Measurements from ENCODE around the gene GOLGA7B. TPM values are rescaled to one million over a fixed set of nuclear protein-coding genes. Genes with fewer than 3 reads are reported as not detected.

Gene GOLGA7B
- total and polyA plus RNA-seq, 2 of the 4 experiments (the other 2 are of a cell fraction) = not detected

DNA sequence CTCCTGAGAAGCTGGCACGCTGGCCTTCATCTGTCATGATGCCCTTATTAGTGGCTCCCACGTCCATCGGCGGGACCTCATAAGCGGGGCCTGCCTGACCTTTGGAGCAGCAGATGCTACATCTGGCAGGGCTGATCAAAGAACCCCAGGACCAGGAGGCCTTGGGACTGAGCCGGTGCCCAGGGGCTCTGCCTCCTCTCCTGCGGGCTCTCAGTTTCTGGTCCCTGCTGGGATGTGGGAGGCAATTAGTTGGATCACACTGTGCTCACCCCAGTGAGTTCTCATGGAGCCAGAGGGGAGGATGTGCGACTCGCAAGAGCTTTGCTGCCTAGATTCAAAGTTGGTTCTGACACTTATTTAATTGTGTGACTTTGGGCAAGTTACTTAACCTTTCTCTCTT is 49.2 kb upstream of the GOLGA7B start:
- BruUV-seq (replicated peaks) = no TSS peak
- 71% methylated on average over 1 of the region's 9 CpGs; no CpG with 5 or more reads in 1 of the 2 experiments for WGBS, 2 experiments (ENCODE audit: extremely low coverage in 2 of 2, insufficient read length in 1 of 2)

More for the DNA sequence above, 49.2 kb upstream of the GOLGA7B start:
- Histone ChIP-seq H2BK120ac (ENCODE audit: low read depth, low read length) (no peak overlapping the region), H4K8ac (ENCODE audit: low read depth in 2 of 2, low read length in 2 of 2) (no peak overlapping the region), H3K4ac (ENCODE audit: low read depth, low read length) (no peak overlapping the region), H4K20me1 (ENCODE audit: insufficient read depth, low read length) (no peaks in the 10 kb centered on the region), H3K4me3 (ENCODE audit: insufficient read depth, low read depth, low read length) (no peak overlapping the region), H3K23ac (ENCODE audit: low read depth, low read length) (no peak overlapping the region), H3K4me1 (ENCODE audit: control insufficient read depth, insufficient read depth, low read length) (no peaks in the 10 kb centered on the region), H4K91ac (ENCODE audit: insufficient read depth, low read depth, low read length) (no peak overlapping the region), H3K9ac (ENCODE audit: low read depth, low read length) (no peak overlapping the region), H2AK5ac (ENCODE audit: low read depth, low read length) (no peak overlapping the region), H3K9me3 (ENCODE audit: control insufficient read depth, insufficient read depth, low read length) (peaks cover 3% of the 10 kb centered on the region; the same call in 1 of the 2 replicates), H2BK20ac (ENCODE audit: low read depth, low read length) (no peak overlapping the region), H4K5ac (ENCODE audit: low read depth, low read length) (no peak overlapping the region), H2BK5ac (ENCODE audit: low read depth, low read length, poor library complexity, severe bottlenecking) (no peak overlapping the region), H3K27me3 (ENCODE audit: control insufficient read depth, insufficient read depth, low read length) (peaks cover 24% of the 10 kb centered on the region), H3K56ac (ENCODE audit: extremely low read depth, insufficient read depth, low read length) (no peak overlapping the region), H3K4me2 (ENCODE audit: low read depth, low read length) (no peak overlapping the region), H3K27ac (ENCODE audit: insufficient read depth, low read length) (no peak overlapping the region), H2AFZ (replicated peaks; ENCODE audit: low read length, poor library complexity) (no peak overlapping the region), H2AK9ac (replicated peaks; ENCODE audit: low read depth, low read length, poor library complexity) (no peak overlapping the region), H3K9me1 (ENCODE audit: insufficient read depth, low read length) (no peaks in the 10 kb centered on the region), H3K36me3 (ENCODE audit: control insufficient read depth, insufficient read depth, low read length) (no peaks in the 10 kb centered on the region), H3K79me1 (ENCODE audit: low read depth in 1 of 2, low read length in 2 of 2) (no peaks in the 10 kb centered on the region), H3K18ac (ENCODE audit: low read depth, low read length) (no peak overlapping the region), H2BK15ac (ENCODE audit: low read depth, low read length) (no peak overlapping the region), H3K14ac (replicated peaks; ENCODE audit: low read depth, low read length) (no peak overlapping the region)
- no peak for DNase-seq
- CTCF ChIA-PET = no interaction called here
- TF ChIP-seq POLR2A (IDR thresholded peaks at IDR 0.05; ENCODE audit: low read depth, low read length) (no peak), RFX5 (IDR thresholded peaks at IDR 0.05; ENCODE audit: low read depth, low read length) (no peak), SMC3 (IDR thresholded peaks at IDR 0.05; ENCODE audit: low read depth, low read length) (no peak), MXI1 (IDR thresholded peaks at IDR 0.05; ENCODE audit: borderline replicate concordance, low read depth, low read length) (no peak), FOS (IDR thresholded peaks at IDR 0.05; ENCODE audit: low read depth, low read length) (no peak), NFE2L2 (IDR thresholded peaks at IDR 0.05; ENCODE audit: low read depth, low read length) (no peak), RAD21 (IDR thresholded peaks at IDR 0.05; ENCODE audit: low read length) (no peak), CEBPB (IDR thresholded peaks at IDR 0.05; ENCODE audit: low read depth, low read length) (no peak), RCOR1 (IDR thresholded peaks at IDR 0.05; ENCODE audit: insufficient replicate concordance, low read length) (no peak), BHLHE40 (IDR thresholded peaks at IDR 0.05; ENCODE audit: low read depth, low read length) (no peak), MAZ (IDR thresholded peaks at IDR 0.05; ENCODE audit: borderline replicate concordance, low read depth, low read length) (no peak), MAFK (IDR thresholded peaks at IDR 0.05; ENCODE audit: low read depth, low read length) (no peak), CHD1 (IDR thresholded peaks at IDR 0.05; ENCODE audit: low read depth, low read length) (no peak)
- TF ChIP-seq, protein P1, sequence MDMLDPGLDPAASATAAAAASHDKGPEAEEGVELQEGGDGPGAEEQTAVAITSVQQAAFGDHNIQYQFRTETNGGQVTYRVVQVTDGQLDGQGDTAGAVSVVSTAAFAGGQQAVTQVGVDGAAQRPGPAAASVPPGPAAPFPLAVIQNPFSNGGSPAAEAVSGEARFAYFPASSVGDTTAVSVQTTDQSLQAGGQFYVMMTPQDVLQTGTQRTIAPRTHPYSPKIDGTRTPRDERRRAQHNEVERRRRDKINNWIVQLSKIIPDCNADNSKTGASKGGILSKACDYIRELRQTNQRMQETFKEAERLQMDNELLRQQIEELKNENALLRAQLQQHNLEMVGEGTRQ (IDR thresholded peaks at IDR 0.05; ENCODE audit: low read depth, low read length) = no peak
- TF ChIP-seq, protein P2, sequence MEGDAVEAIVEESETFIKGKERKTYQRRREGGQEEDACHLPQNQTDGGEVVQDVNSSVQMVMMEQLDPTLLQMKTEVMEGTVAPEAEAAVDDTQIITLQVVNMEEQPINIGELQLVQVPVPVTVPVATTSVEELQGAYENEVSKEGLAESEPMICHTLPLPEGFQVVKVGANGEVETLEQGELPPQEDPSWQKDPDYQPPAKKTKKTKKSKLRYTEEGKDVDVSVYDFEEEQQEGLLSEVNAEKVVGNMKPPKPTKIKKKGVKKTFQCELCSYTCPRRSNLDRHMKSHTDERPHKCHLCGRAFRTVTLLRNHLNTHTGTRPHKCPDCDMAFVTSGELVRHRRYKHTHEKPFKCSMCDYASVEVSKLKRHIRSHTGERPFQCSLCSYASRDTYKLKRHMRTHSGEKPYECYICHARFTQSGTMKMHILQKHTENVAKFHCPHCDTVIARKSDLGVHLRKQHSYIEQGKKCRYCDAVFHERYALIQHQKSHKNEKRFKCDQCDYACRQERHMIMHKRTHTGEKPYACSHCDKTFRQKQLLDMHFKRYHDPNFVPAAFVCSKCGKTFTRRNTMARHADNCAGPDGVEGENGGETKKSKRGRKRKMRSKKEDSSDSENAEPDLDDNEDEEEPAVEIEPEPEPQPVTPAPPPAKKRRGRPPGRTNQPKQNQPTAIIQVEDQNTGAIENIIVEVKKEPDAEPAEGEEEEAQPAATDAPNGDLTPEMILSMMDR (conservative IDR thresholded peaks at IDR 0.05; ENCODE audit: low read depth, low read length) = no peak
- TF ChIP-seq, protein P3, sequence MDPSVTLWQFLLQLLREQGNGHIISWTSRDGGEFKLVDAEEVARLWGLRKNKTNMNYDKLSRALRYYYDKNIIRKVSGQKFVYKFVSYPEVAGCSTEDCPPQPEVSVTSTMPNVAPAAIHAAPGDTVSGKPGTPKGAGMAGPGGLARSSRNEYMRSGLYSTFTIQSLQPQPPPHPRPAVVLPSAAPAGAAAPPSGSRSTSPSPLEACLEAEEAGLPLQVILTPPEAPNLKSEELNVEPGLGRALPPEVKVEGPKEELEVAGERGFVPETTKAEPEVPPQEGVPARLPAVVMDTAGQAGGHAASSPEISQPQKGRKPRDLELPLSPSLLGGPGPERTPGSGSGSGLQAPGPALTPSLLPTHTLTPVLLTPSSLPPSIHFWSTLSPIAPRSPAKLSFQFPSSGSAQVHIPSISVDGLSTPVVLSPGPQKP (IDR thresholded peaks at IDR 0.05; ENCODE audit: borderline replicate concordance, low read depth, low read length) = no peak
- ATAC-seq (ENCODE audit: low read depth) = no peak
- POLR2A ChIA-PET (ENCODE audit: unreplicated experiment) = interaction anchor here (0.6 kb wide), 1 partner anchor 13 kb away, joined by 8 read pairs; no protein-coding TSS in a partner anchor
- in situ Hi-C loops (cut with MboI; ENCODE audit: low sequenced_read_pairs) (no loop called here), intact Hi-C loops (cut with micrococcal nuclease) (no loop called here), dilution Hi-C loops (cut with HindIII; ENCODE audit: low sequenced_read_pairs, unreplicated experiment) (no loop called here)
